BE2C (cell line): ENCODE results near the gene OCA2.

Experiments
- DNase-seq: peaks from one replicate; pipeline ENCODE4 v3.0.0-alpha.2; 2020
- H3K27me3 ChIP-seq: fragments of 250-450 bp; sonication (Bioruptor Pico); 2 replicates; pipeline ENCODE4 v1.5.1; 2020; ENCODE audit warnings: mild to moderate bottlenecking
- H3K36me3 ChIP-seq: fragments of 250-450 bp; sonication (Bioruptor Pico); 2 replicates; pipeline ENCODE4 v1.5.1; 2020; ENCODE audit warnings: mild to moderate bottlenecking
- H3K4me1 ChIP-seq: fragments of 250-450 bp; sonication (Bioruptor Pico); 2 replicates; pipeline ENCODE4 v1.5.1; 2020
- H3K4me3 ChIP-seq: 2 replicates; pipeline ENCODE4 v1.5.1; 2011; ENCODE audit warnings: low read depth, low read length
- H3K9me3 ChIP-seq: fragments of 250-450 bp; sonication (Bioruptor Pico); 2 replicates; pipeline ENCODE4 v1.5.1; 2020
- CTCF ChIP-seq: IDR thresholded peaks from 2 replicates; pipeline ENCODE4 v1.5.1; 2012; ENCODE audit warnings: mild to moderate bottlenecking, low read depth, low read length

OCA2 gene

DNA sequence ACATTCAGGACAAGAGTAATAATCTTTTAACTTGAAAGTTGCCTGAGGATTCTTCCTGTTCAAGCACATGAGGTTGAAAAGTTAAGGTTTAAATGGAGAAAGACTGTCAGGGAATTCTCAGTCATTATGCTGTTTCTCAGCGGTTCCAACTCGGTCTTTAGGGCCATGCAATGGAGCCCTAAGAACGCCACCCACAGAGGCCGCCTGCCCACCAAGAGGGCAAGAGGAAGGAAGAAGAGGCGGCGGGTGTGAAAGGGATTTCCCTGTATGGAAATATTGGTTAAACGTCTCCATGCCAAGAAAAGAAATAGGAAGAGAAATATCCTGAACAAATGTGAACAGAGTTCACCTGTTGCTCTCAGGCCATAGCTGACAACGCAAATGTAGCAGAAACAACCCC, 234.4 kb downstream of the OCA2 start:
- H3K9me3 ChIP-seq = no peaks in the 10 kb centered on the region
- no peak for DNase-seq
- H3K4me3 ChIP-seq = no peak overlapping the region
- H3K36me3 ChIP-seq = no peaks in the 10 kb centered on the region
- H3K27me3 ChIP-seq = no peaks in the 10 kb centered on the region
- no peak for TF ChIP-seq CTCF
- no peaks in the 10 kb centered on the region for H3K4me1 ChIP-seq

- DNase-seq = no peak
- Histone ChIP-seq H3K36me3 (no peaks in the 10 kb centered on the region), H3K4me1 (no peaks in the 10 kb centered on the region), H3K4me3 (no peak overlapping the region), H3K27me3 (no peaks in the 10 kb centered on the region), H3K9me3 (no peaks in the 10 kb centered on the region)
- TF ChIP-seq CTCF = no peak
Observed at GRCh38 chr15:27864086-27864485, 235.0 kb downstream of the OCA2 start.

GRCh38 chr15:27863000-27863399, 236.1 kb downstream of the OCA2 start:
- Histone ChIP-seq H3K9me3 (no peaks in the 10 kb centered on the region), H3K27me3 (no peaks in the 10 kb centered on the region), H3K36me3 (no peaks in the 10 kb centered on the region), H3K4me3 (no peak overlapping the region), H3K4me1 (no peaks in the 10 kb centered on the region)
- no peak for DNase-seq
- TF ChIP-seq CTCF = no peak

GRCh38 chr15:27861171-27861570, 237.9 kb downstream of the OCA2 start:
- no peaks in the 10 kb centered on the region for H3K9me3 ChIP-seq
- H3K27me3 ChIP-seq = no peaks in the 10 kb centered on the region
- H3K4me1 ChIP-seq = no peaks in the 10 kb centered on the region
- no peaks in the 10 kb centered on the region for H3K36me3 ChIP-seq
- DNase-seq = no peak
- no peak for TF ChIP-seq CTCF
- H3K4me3 ChIP-seq = no peak overlapping the region

DNA sequence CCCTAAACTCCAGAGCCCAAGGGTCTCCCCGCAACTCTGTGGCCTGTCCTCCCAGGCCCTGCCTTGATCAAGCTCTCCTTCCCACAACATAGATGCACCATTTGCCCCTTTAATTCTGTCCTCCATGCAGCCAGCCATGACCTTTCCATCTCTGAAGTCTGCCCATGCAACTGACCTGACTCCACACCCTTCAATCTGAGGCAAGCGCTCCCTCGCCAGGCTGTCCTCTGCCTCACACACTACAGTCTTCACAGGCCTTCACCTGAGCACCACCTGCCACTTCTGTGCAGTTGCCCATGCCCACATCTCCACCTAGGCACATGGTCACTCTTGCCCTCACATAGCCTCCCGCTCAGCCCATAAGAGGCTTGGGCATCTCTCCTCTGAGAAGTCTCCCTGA, 244.0 kb downstream of the OCA2 start:
- no peak for DNase-seq
- Histone ChIP-seq H3K36me3 (no peaks in the 10 kb centered on the region), H3K4me1 (no peaks in the 10 kb centered on the region), H3K4me3 (no peak overlapping the region), H3K9me3 (no peaks in the 10 kb centered on the region), H3K27me3 (no peaks in the 10 kb centered on the region)
- TF ChIP-seq CTCF = no peak

DNA sequence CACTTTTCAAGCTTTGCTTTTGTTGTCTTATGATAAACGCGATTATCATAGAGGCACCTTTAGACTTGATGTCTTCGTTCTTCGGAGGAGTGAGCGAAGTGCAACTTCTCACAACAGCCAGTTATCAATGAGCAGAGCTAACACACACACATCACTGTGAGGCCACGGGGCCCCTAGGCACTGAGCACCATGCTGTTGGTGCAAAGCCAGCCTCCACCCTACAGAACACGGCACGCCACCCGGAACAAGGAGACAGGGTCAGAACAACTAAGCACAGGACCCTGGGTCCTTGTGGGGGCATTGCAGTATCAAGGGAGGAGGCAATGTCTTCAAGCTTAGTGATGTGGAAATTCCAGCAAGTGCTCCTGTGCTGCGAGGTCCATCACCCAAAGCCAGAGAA, 244.5 kb downstream of the OCA2 start:
- H3K27me3 ChIP-seq = no peaks in the 10 kb centered on the region
- no peaks in the 10 kb centered on the region for H3K9me3 ChIP-seq
- no peak overlapping the region for H3K4me3 ChIP-seq
- no peak for TF ChIP-seq CTCF
- no peak for DNase-seq
- no peaks in the 10 kb centered on the region for H3K4me1 ChIP-seq
- H3K36me3 ChIP-seq = no peaks in the 10 kb centered on the region
